ENCODE data around the gene CBX3. TPM values are rescaled to one million over a fixed set of nuclear protein-coding genes. Genes with fewer than 3 reads are reported as not detected.

The CBX3 gene
- polyA plus RNA-seq, 3 donors from 2014 or later: 86.1 to 121 (median 103) TPM

Other genes starting within 250 kb of the CBX3 start
- gene NFE2L3, start 49.5 kb upstream of the CBX3 start, polyA plus RNA-seq: 1 to 10 TPM; 3.5 to 5.5 (median 4.5) TPM
- 100 to 1,000 TPM; 442 to 823 (median 643) TPM for gene HNRNPA2B1, start 999 bp upstream of the CBX3 start, polyA plus RNA-seq
- gene SNX10, start 90.1 kb downstream of the CBX3 start, polyA plus RNA-seq: 10 to 100 TPM; 50.1 to 54.3 (median 51.8) TPM

All from immature natural killer cell (primary cell).